A673 (cell line): ENCODE results near the gene AKAP7. TPM values are rescaled to one million over a fixed set of nuclear protein-coding genes. Genes with fewer than 3 reads are reported as not detected.

Source experiments
- BruUV-seq: library from RNA; stranded (reverse); fragments of 400-500 nt; replicated peaks from 2 replicates; lab custom pipeline; 2021; lab: Mats Ljungman, UMichigan
- CTCF ChIA-PET: fragments of 300-600 bp; sonication (Branson Sonifier 250); formaldehyde crosslinking; loops from one replicate; lab custom pipeline; 2022; ENCODE audit warnings: antibody characterized with exemption; lab: Charles Lee
- POLR2A ChIA-PET: fragments of 300-600 bp; sonication (Branson Sonifier 250); formaldehyde crosslinking; loops from one replicate; lab custom pipeline; 2022; ENCODE audit warnings: antibody characterized with exemption; ENCODE audit not compliant: low non-redundant PET; lab: Charles Lee
- DNase-seq: peaks from one replicate; pipeline ENCODE4 v3.0.0-alpha.2; 2015; ENCODE audit warnings: low spot score
- H3K27ac ChIP-seq: fragments of 200-600 bp; sonication (generic); 2 replicates; pipeline ENCODE4 v1.5.1; 2016; ENCODE audit warnings: mixed run types, low read depth, mild to moderate bottlenecking, mixed read lengths, antibody characterized with exemption, low read length; ENCODE audit not compliant: poor library complexity, severe bottlenecking
- H3K27me3 ChIP-seq: fragments of 200-600 bp; sonication (generic); replicated peaks from 2 replicates; pipeline ENCODE4 v1.6.1; 2017; ENCODE audit warnings: mixed run types, low read depth, mild to moderate bottlenecking, mixed read lengths, antibody characterized with exemption, low read length; ENCODE audit not compliant: insufficient read depth, poor library complexity
- H3K36me3 ChIP-seq: fragments of 200-600 bp; sonication (generic); 2 replicates; pipeline ENCODE4 v1.6.1; 2016; ENCODE audit warnings: mixed run types, mild to moderate bottlenecking, mixed read lengths, antibody characterized with exemption, low read length; ENCODE audit not compliant: insufficient read depth, poor library complexity, severe bottlenecking
- H3K4me1 ChIP-seq: fragments of 200-600 bp; sonication (generic); 2 replicates; pipeline ENCODE4 v1.6.1; 2017; ENCODE audit warnings: mixed run types, mild to moderate bottlenecking, mixed read lengths, antibody characterized with exemption, low read length; ENCODE audit not compliant: insufficient read depth, poor library complexity, severe bottlenecking
- H3K4me3 ChIP-seq: fragments of 200-600 bp; sonication (generic); 2 replicates; pipeline ENCODE4 v1.5.1; 2016; ENCODE audit warnings: low read depth, mixed run types, mild to moderate bottlenecking, mixed read lengths, low read length; ENCODE audit not compliant: poor library complexity, severe bottlenecking
- H3K9me3 ChIP-seq: fragments of 200-600 bp; sonication (generic); 2 replicates; pipeline ENCODE4 v1.6.1; 2016; ENCODE audit warnings: mixed run types, low read depth, mild to moderate bottlenecking, mixed read lengths, antibody characterized with exemption, low read length; ENCODE audit not compliant: poor library complexity, severe bottlenecking
- CTCF ChIP-seq: fragments of 300-800, 200-600 bp; sonication (generic); conservative IDR thresholded peaks from 2 replicates; pipeline ENCODE4 v1.5.1; 2017; ENCODE audit warnings: low read depth, mild to moderate bottlenecking, antibody characterized with exemption, low read length, moderate library complexity, mixed read lengths
- EZH2 ChIP-seq: fragments of 200-600 bp; sonication (generic); IDR thresholded peaks from 2 replicates; pipeline ENCODE4 v1.6.1; 2017; ENCODE audit warnings: borderline replicate concordance, low read depth, mild to moderate bottlenecking, mixed read lengths, antibody characterized with exemption, low read length; ENCODE audit not compliant: poor library complexity, severe bottlenecking
- intact Hi-C: fragments of 100-400 bp; cut with micrococcal nuclease; formaldehyde crosslinking; loops from one replicate; pipeline ENCODE4 v1.10.0; 2022; ENCODE audit not compliant: unreplicated experiment
- total RNA-seq: library from RNA; stranded (reverse); gene quantifications from 2 replicates; pipeline ENCODE4 v1.2.3, GENCODE V29; 2021

Gene AKAP7
- total RNA-seq, 1 experiment from 2014 or later, result 59.5 TPM

GRCh38 chr6:131103901-131104300 lies 31.4 kb upstream of the AKAP7 start:
- POLR2A ChIA-PET, result no interaction called here
- intact Hi-C loops, result no loop called here

GRCh38 chr6:131107151-131107550 lies 28.1 kb upstream of the AKAP7 start:
- DNase-seq, result no peak
- ChIA-PET POLR2A (interaction anchor here (0.6 kb wide), 1 partner anchor 33 kb away, joined by 3 read pairs; no protein-coding TSS in a partner anchor), CTCF (no interaction called here)
- Histone ChIP-seq H3K36me3 (no peaks in the 10 kb centered on the region), H3K27me3 (no peaks in the 10 kb centered on the region), H3K4me1 (peaks cover 14% of the 10 kb centered on the region), H3K27ac (no peak overlapping the region), H3K4me3 (no peak overlapping the region), H3K9me3 (no peaks in the 10 kb centered on the region)
- no TSS peak for BruUV-seq
- TF ChIP-seq EZH2 (no peak), CTCF (no peak)
- intact Hi-C loops, result no loop called here

More at GRCh38 chr6:131103901-131104300, 31.4 kb upstream of the AKAP7 start:
- no peak overlapping the region for H3K4me3 ChIP-seq
- H3K9me3 ChIP-seq, result peaks cover 15% of the 10 kb centered on the region
- BruUV-seq, result no TSS peak
- no peak overlapping the region for H3K27ac ChIP-seq
- H3K27me3 ChIP-seq, result no peaks in the 10 kb centered on the region
- DNase-seq, result no peak
- TF ChIP-seq EZH2 (no peak), CTCF (no peak)
- H3K36me3 ChIP-seq, result no peaks in the 10 kb centered on the region
- peaks cover 16% of the 10 kb centered on the region for H3K4me1 ChIP-seq
- CTCF ChIA-PET, result no interaction called here

GRCh38 chr6:131112249-131112648 lies 23.0 kb upstream of the AKAP7 start:
- Histone ChIP-seq H3K36me3 (no peaks in the 10 kb centered on the region), H3K27ac (no peak overlapping the region), H3K4me1 (no peaks in the 10 kb centered on the region), H3K4me3 (no peak overlapping the region), H3K9me3 (peaks cover 5% of the 10 kb centered on the region), H3K27me3 (no peaks in the 10 kb centered on the region)
- TF ChIP-seq EZH2 (no peak), CTCF (no peak)
- BruUV-seq, result no TSS peak
- CTCF ChIA-PET, result no interaction called here
- intact Hi-C loops, result no loop called here
- POLR2A ChIA-PET, result no interaction called here
- DNase-seq, result no peak
